Measurements from ENCODE around the gene PTPRN2. TPM values are rescaled to one million over a fixed set of nuclear protein-coding genes. Genes with fewer than 3 reads are reported as not detected.

Gene PTPRN2
- total and polyA plus RNA-seq, 4 donors, result 18.1 to 69.9 (median 50.4) TPM

DNA sequence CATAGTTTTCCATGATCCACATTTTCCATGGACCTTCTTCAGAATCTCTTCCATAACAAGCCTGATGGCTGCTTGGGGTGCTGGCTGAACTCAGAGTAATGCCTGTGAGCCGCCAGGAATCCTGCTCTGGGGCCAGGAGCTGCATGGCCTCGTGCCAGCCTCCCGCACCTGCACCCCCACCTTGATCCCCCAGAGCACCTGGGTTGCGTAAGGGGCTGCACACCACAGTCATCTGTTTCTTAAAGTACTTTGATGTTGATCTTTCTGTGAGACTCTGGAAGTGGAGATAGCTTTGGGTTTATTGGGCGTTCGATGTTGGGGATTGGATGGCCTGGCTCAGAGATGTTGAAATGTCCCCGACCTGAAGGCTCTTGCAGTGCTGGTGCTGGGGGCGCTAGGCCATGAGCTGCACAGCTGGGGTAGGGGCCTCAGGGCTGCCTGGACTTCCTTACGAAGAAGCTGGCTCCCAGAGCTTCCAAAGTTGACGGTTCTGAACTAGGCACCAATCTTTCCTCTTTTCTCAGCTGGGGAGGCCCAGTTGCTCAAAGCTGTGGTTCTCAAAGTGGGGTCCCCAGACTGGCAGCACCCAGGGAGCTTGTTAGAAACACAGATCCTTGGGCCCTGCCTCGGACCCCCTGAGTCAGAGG is 716.9 kb downstream of the PTPRN2 start:
- WGBS (ENCODE audit: insufficient coverage), result 88% methylated on average over 9 of the region's 11 CpGs
- Histone ChIP-seq H3K9me3 (ENCODE audit: control insufficient read depth, insufficient read depth, low read length) (no peaks in the 10 kb centered on the region), H3K4me3 (ENCODE audit: low read depth, low read length) (no peak overlapping the region), H3K27ac (ENCODE audit: low read depth, low read length) (no peak overlapping the region), H3K4me1 (ENCODE audit: control insufficient read depth, insufficient read depth, low read length) (peaks cover 9% of the 10 kb centered on the region), H3K27me3 (ENCODE audit: control insufficient read depth, insufficient read depth, low read length) (no peaks in the 10 kb centered on the region), H3K36me3 (ENCODE audit: control insufficient read depth, insufficient read depth, low read length) (peaks cover 15% of the 10 kb centered on the region)
- no peak for DNase-seq (ENCODE audit: low read depth in 4 of 6, low spot score in 6 of 6)

GRCh38 chr7:157869793-157870192 is 717.8 kb downstream of the PTPRN2 start:
- Histone ChIP-seq H3K27me3 (ENCODE audit: control insufficient read depth, insufficient read depth, low read length) (no peaks in the 10 kb centered on the region), H3K9me3 (ENCODE audit: control insufficient read depth, insufficient read depth, low read length) (no peaks in the 10 kb centered on the region), H3K4me3 (ENCODE audit: low read depth, low read length) (no peak overlapping the region), H3K27ac (ENCODE audit: low read depth, low read length) (no peak overlapping the region), H3K4me1 (ENCODE audit: control insufficient read depth, insufficient read depth, low read length) (peaks cover under 1% of the 10 kb centered on the region), H3K36me3 (ENCODE audit: control insufficient read depth, insufficient read depth, low read length) (peaks cover 15% of the 10 kb centered on the region)
- 95% methylated on average over 4 of the region's 4 CpGs for WGBS (ENCODE audit: insufficient coverage)
- no peak for DNase-seq (ENCODE audit: low read depth in 4 of 6, low spot score in 6 of 6)

DNA sequence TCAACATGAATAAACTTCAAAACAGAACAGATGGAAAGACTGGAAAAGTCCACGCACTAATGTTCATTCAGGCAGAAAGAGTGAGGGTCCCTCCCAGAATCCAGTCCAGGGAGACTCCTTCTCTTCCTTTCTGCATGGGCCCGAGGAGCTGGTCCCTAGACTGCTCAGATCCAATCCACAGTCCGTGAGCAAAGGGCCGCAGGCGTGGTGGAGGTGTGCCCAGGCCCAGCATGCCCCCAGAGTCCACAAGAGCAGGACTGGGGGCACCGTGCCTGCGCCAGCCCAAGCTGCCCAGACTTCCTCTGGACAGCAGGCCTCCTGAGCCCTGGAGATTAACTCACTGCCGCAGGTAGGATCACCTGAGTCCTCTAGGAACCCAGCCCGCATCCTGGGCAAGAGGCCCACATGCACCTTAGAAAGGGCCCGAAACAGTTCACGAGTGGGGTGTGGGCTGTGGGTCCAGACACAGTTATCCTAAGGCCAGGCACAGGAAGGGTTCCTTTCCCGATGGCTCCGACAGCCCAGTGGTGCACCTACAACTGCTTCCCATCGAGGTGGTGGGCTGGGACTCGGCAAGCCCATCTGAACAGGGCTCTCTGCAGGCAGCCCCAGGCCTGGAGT is 719.8 kb downstream of the PTPRN2 start:
- WGBS (ENCODE audit: insufficient coverage), result 96% methylated on average over 15 of the region's 15 CpGs
- Histone ChIP-seq H3K27me3 (ENCODE audit: control insufficient read depth, insufficient read depth, low read length) (no peaks in the 10 kb centered on the region), H3K9me3 (ENCODE audit: control insufficient read depth, insufficient read depth, low read length) (no peaks in the 10 kb centered on the region), H3K4me3 (ENCODE audit: low read depth, low read length) (no peak overlapping the region), H3K27ac (ENCODE audit: low read depth, low read length) (no peak overlapping the region), H3K4me1 (ENCODE audit: control insufficient read depth, insufficient read depth, low read length) (no peaks in the 10 kb centered on the region), H3K36me3 (ENCODE audit: control insufficient read depth, insufficient read depth, low read length) (peaks cover 4% of the 10 kb centered on the region)
- DNase-seq (ENCODE audit: low read depth in 4 of 6, low spot score in 6 of 6), result no peak

DNA sequence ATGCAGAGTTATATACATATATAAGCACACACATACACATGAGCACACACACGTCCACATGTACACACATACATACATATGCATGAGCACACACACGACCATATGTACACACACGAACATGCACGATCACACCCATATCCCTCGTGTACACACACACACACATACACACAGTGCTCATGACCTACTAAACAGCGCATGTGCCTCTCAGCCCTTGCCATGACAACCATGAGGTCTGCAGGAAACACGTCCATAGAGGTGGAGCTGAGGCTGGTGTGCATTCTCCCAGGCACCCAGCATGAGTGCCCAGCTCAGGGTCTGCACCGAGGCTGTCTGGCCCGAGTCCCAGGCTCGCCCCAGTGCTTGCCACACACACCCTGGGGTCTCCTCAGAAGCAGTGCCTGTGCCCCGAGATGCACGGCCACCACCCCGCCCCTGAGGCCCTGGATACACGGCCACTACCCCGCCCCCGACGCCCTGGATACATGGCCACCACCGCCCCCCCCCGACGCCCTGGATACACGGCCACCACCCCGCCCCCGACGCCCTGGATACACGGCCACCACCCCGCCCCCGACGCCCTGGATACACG is 721.2 kb downstream of the PTPRN2 start:
- no peak for DNase-seq (ENCODE audit: low read depth in 4 of 6, low spot score in 6 of 6)
- H3K4me1 ChIP-seq (ENCODE audit: control insufficient read depth, insufficient read depth, low read length), result peaks cover 2% of the 10 kb centered on the region
- H3K27me3 ChIP-seq (ENCODE audit: control insufficient read depth, insufficient read depth, low read length), result no peaks in the 10 kb centered on the region
- 84% methylated on average over 13 of the region's 29 CpGs for WGBS (ENCODE audit: insufficient coverage)
- no peaks in the 10 kb centered on the region for H3K9me3 ChIP-seq (ENCODE audit: control insufficient read depth, insufficient read depth, low read length)
- H3K4me3 ChIP-seq (ENCODE audit: low read depth, low read length), result no peak overlapping the region
- no peak overlapping the region for H3K27ac ChIP-seq (ENCODE audit: low read depth, low read length)
- H3K36me3 ChIP-seq (ENCODE audit: control insufficient read depth, insufficient read depth, low read length), result peaks cover 5% of the 10 kb centered on the region

GRCh38 chr7:157865351-157866165 is 722.1 kb downstream of the PTPRN2 start:
- no peak for DNase-seq (ENCODE audit: low read depth in 4 of 6, low spot score in 6 of 6)
- Histone ChIP-seq H3K27me3 (ENCODE audit: control insufficient read depth, insufficient read depth, low read length) (no peaks in the 10 kb centered on the region), H3K27ac (ENCODE audit: low read depth, low read length) (no peak overlapping the region), H3K4me1 (ENCODE audit: control insufficient read depth, insufficient read depth, low read length) (peaks cover 11% of the 10 kb centered on the region), H3K4me3 (ENCODE audit: low read depth, low read length) (no peak overlapping the region), H3K9me3 (ENCODE audit: control insufficient read depth, insufficient read depth, low read length) (no peaks in the 10 kb centered on the region), H3K36me3 (ENCODE audit: control insufficient read depth, insufficient read depth, low read length) (peaks cover 10% of the 10 kb centered on the region)
- WGBS (ENCODE audit: insufficient coverage), result 86% methylated on average over 26 of the region's 27 CpGs

DNA sequence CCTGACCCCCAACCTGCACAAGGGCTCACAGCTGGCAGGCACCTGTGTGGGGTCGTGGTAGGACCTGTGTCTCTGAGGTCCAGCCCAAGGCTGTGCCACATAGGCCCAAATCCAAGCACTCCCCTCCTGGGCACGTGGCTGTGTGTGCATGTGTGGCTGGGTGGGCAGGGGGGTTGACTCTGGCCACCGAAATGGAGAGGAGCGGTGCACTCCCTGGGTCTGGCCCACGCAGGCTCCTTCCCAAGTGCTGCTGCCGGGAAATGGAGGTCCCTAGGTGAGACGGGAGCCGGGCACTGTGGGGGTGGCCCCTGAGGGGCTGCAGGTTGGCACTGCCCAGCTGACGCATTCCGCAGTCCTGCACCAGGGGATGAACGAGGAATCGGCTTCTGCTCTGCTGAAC is 722.7 kb downstream of the PTPRN2 start:
- H3K4me3 ChIP-seq (ENCODE audit: low read depth, low read length), result no peak overlapping the region
- peaks cover 10% of the 10 kb centered on the region for H3K36me3 ChIP-seq (ENCODE audit: control insufficient read depth, insufficient read depth, low read length)
- no peaks in the 10 kb centered on the region for H3K9me3 ChIP-seq (ENCODE audit: control insufficient read depth, insufficient read depth, low read length)
- no peaks in the 10 kb centered on the region for H3K27me3 ChIP-seq (ENCODE audit: control insufficient read depth, insufficient read depth, low read length)
- no peak for DNase-seq (ENCODE audit: low read depth in 4 of 6, low spot score in 6 of 6)
- H3K27ac ChIP-seq (ENCODE audit: low read depth, low read length), result no peak overlapping the region
- WGBS (ENCODE audit: insufficient coverage), result 92% methylated on average over 12 of the region's 12 CpGs
- peaks cover 15% of the 10 kb centered on the region for H3K4me1 ChIP-seq (ENCODE audit: control insufficient read depth, insufficient read depth, low read length)

- Histone ChIP-seq H3K27me3 (ENCODE audit: control insufficient read depth, insufficient read depth, low read length) (no peaks in the 10 kb centered on the region), H3K4me1 (ENCODE audit: control insufficient read depth, insufficient read depth, low read length) (peaks cover 17% of the 10 kb centered on the region), H3K36me3 (ENCODE audit: control insufficient read depth, insufficient read depth, low read length) (peaks cover 10% of the 10 kb centered on the region), H3K4me3 (ENCODE audit: low read depth, low read length) (no peak overlapping the region), H3K27ac (ENCODE audit: low read depth, low read length) (no peak overlapping the region), H3K9me3 (ENCODE audit: control insufficient read depth, insufficient read depth, low read length) (no peaks in the 10 kb centered on the region)
- no peak for DNase-seq (ENCODE audit: low read depth in 4 of 6, low spot score in 6 of 6)
- 87% methylated on average over 31 of the region's 31 CpGs for WGBS (ENCODE audit: insufficient coverage)
Measured at GRCh38 chr7:157863906-157864810, 723.5 kb downstream of the PTPRN2 start.

DNA sequence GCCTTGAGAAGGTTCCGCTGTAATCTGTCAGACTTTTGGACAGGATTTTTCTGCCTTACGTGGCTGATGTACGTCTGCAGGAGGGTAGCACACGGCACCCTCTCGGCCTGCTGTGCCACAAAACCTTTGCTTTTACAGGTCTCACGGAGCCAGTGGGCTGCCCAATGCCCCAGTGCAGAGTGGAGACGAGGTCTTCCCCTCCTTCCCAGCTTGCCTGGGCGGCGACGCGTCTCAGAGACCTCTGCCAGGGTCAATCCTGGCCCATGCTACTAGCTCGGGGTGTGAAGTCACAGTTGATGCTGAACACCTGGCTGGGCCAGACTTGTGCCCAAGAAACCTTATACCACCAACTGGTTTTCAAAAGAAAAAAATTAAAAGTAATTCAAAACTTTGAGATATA is 724.4 kb downstream of the PTPRN2 start:
- 73% methylated on average over 7 of the region's 12 CpGs for WGBS (ENCODE audit: insufficient coverage)
- Histone ChIP-seq H3K4me3 (ENCODE audit: low read depth, low read length) (no peak overlapping the region), H3K9me3 (ENCODE audit: control insufficient read depth, insufficient read depth, low read length) (no peaks in the 10 kb centered on the region), H3K27me3 (ENCODE audit: control insufficient read depth, insufficient read depth, low read length) (no peaks in the 10 kb centered on the region), H3K27ac (ENCODE audit: low read depth, low read length) (no peak overlapping the region), H3K4me1 (ENCODE audit: control insufficient read depth, insufficient read depth, low read length) (peaks cover 17% of the 10 kb centered on the region), H3K36me3 (ENCODE audit: control insufficient read depth, insufficient read depth, low read length) (peaks cover 10% of the 10 kb centered on the region)
- DNase-seq (ENCODE audit: low read depth in 4 of 6, low spot score in 6 of 6), result no peak

DNA sequence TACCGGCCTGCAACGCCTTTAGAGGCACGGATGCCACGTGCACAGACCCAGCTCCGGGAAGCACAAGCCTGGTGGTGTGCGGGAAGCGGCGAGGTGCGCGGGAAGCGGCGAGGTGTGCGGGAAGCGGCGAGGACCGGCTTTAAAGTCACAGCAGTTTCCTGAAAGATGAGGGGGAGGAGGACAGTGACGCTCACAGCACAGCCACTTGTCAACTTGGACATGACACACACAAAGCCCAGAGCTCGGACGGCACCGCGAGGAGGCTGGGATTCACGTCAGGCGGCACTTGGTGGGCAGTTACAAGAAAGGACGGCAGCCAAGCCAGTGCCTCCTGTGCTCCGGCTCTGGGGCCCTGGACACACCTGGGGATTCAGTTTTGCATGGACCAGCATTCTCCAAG is 724.9 kb downstream of the PTPRN2 start:
- Histone ChIP-seq H3K4me3 (ENCODE audit: low read depth, low read length) (no peak overlapping the region), H3K36me3 (ENCODE audit: control insufficient read depth, insufficient read depth, low read length) (peaks cover 10% of the 10 kb centered on the region), H3K27me3 (ENCODE audit: control insufficient read depth, insufficient read depth, low read length) (no peaks in the 10 kb centered on the region), H3K27ac (ENCODE audit: low read depth, low read length) (no peak overlapping the region), H3K4me1 (ENCODE audit: control insufficient read depth, insufficient read depth, low read length) (peaks cover 18% of the 10 kb centered on the region), H3K9me3 (ENCODE audit: control insufficient read depth, insufficient read depth, low read length) (no peaks in the 10 kb centered on the region)
- DNase-seq (ENCODE audit: low read depth in 4 of 6, low spot score in 6 of 6), result no peak
- WGBS (ENCODE audit: insufficient coverage), result 72% methylated on average over 17 of the region's 25 CpGs
